IPS DF 6.9 (cell line): ENCODE results near the gene RAB7A.
"Not testable (repeated sequence)": the region's sequence is repeated elsewhere in the genome, so short reads cannot be mapped to it uniquely, and the experiment has no call there.

Experiments used
- DNase-seq: peaks from one replicate; pipeline ENCODE4 v3.0.0-alpha.2; 2013; ENCODE audit warnings: low read depth, low spot score
- H3K27ac ChIP-seq: one replicate; pipeline ENCODE4 v1.5.1; 2013; ENCODE audit warnings: low read length, control low read depth
- H3K27me3 ChIP-seq: 2 replicates; pipeline ENCODE4 v1.6.1; 2013; ENCODE audit warnings: mild to moderate bottlenecking, low read length; ENCODE audit not compliant: control insufficient read depth, insufficient read depth
- H3K36me3 ChIP-seq: 2 replicates; pipeline ENCODE4 v1.6.1; 2013; ENCODE audit warnings: low read length; ENCODE audit not compliant: control insufficient read depth, insufficient read depth
- H3K4me1 ChIP-seq: 2 replicates; pipeline ENCODE4 v1.6.1; 2013; ENCODE audit warnings: low read length; ENCODE audit not compliant: control insufficient read depth, insufficient read depth
- H3K4me3 ChIP-seq: 2 replicates; pipeline ENCODE4 v1.5.1; 2013; ENCODE audit warnings: mild to moderate bottlenecking, low read length
- H3K9me3 ChIP-seq: 2 replicates; pipeline ENCODE4 v1.6.1; 2013; ENCODE audit warnings: low read length, inconsistent platforms; ENCODE audit not compliant: control insufficient read depth, insufficient read depth
- WGBS: extraction: QIAGEN DNeasy Blood & Tissue Kit; methylation state at CpG from one replicate; pipeline ENCODE4 v1.1.7; 2013; ENCODE audit warnings: mixed read lengths, missing lambda C conversion rate; ENCODE audit not compliant: insufficient read length, insufficient coverage; 5-methylcytosine and 5-hydroxymethylcytosine counted together

Gene RAB7A

DNA sequence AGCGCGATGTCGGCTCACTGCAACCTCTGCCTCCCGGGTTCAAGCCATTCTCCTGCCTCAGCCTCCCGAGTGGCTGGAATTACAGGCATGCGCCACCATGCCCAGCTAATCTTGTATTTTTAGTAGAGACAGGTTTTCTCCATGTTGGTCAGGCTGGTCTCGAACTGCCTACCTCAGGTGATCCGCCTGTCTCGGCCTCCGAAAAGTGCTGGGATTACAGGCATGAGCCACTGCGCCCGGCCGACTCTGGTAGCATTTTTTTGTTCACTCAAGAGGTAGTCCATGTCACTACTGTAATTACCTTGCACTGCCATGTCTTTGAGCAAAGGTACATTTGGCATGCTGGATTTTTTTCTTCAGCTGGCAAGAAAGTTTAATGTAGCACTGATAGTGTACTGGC, 2.5 kb downstream of the RAB7A start:
- H3K27me3 ChIP-seq, H3K36me3 ChIP-seq, H3K4me3 ChIP-seq, H3K4me1 ChIP-seq, DNase-seq, H3K27ac ChIP-seq, H3K9me3 ChIP-seq: not testable (repeated sequence)
- no CpG with 5 or more reads among the region's 13 CpGs for WGBS

DNA sequence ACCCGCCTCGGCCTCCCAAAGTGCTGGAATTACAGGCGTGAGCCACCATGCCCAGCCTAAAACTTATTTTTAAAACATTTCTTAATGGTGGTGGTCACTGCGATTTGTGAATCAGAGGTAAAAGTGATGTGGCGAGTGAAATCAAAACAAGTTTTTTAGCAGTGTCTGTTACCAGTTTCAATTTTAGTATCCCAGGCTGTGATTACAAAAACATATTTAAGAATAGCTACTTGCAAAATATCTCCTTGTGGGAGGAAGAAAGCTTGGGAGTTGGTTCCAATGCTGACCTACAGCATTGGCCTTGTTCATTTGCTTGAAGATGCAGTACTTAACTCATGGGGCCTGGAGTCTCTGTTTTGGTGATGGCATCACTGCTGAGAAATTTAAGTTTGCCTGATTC, 4.5 kb downstream of the RAB7A start:
- Histone ChIP-seq H3K9me3 (no peaks in the 10 kb centered on the region), H3K4me1 (no peaks in the 10 kb centered on the region; the same call in 1 of the 2 replicates), H3K27me3 (no peaks in the 10 kb centered on the region), H3K27ac (no peak overlapping the region), H3K4me3 (no peak overlapping the region), H3K36me3 (no peaks in the 10 kb centered on the region)
- DNase-seq: no peak
- WGBS: no CpG with 5 or more reads among the region's 5 CpGs

DNA sequence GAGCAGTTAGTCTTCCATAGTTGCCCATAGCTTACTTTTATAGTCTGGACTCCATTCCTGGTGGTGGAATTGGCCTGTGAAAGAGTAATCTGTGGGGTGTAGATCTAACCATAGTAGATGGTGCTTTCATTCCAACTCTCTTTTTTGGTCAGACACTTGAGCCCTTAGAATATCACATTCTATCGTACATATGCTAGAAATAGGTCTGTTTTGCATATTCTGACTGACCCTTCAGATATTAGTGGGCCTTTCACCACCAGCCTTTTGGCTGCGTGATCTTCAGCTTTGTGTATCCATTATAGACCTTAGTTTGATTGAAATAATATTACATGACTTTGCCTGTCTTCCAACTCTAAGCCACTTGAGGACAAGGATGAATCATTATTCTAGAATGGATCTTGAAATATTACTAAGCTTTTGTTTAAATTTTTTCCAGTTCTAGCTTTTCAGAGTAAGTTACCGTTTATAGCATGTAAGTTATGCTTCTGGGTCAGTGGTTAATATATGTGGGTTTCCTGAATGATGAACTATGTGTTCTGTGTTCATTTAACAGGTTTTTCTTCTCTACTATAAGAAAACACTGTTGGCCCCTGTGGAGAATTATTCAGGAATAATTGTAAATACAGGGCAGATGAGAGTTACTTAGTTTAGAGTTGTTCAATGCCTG, 8.7 kb downstream of the RAB7A start:
- Histone ChIP-seq H3K27ac (no peak overlapping the region), H3K36me3 (no peaks in the 10 kb centered on the region), H3K9me3 (no peaks in the 10 kb centered on the region), H3K27me3 (no peaks in the 10 kb centered on the region), H3K4me1 (no peaks in the 10 kb centered on the region), H3K4me3 (no peak overlapping the region)
- DNase-seq: no peak
- WGBS: no CpG with 5 or more reads among the region's 3 CpGs

DNA sequence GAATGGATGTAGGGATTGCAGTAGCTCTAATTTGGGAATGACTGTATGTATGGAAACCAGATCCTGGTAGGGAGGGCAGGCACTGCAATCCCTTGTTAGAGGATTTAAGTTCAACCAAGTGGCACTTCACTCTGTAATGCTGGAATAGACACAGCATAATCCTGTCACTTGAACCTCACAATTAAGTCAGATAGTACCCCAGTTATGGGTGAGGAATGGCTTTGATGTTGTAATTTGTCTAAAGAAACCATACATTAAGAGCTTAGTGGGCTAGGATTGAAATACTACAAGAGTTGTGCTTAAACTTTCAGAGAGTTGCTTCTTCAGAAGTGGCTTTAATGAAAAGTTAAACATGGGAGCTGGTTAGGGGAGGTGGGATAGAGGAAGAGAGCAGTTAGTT, 9.3 kb downstream of the RAB7A start:
- Histone ChIP-seq H3K36me3 (no peaks in the 10 kb centered on the region), H3K9me3 (no peaks in the 10 kb centered on the region), H3K4me3 (no peak overlapping the region), H3K27me3 (no peaks in the 10 kb centered on the region), H3K4me1 (no peaks in the 10 kb centered on the region), H3K27ac (no peak overlapping the region)
- no peak for DNase-seq

DNA sequence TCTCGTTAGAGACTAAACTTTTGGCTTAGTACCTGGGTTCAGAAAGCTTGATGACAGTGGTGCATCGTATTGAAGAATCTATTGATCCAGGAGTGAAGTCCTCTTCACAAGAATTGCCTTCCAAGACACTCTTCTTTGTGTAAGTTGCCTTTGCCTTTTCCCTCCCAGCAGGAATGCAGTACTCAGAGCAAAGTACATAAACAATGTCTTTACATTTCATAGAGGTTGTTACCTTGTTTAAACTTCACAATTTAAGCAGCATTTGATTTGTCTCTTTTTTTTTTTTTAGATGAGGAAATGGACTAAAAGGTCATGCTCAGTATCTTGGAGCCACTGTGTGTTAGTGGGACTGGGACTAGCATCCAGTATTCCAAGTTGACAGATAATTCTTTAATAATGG, 9.9 kb downstream of the RAB7A start:
- no peaks in the 10 kb centered on the region for H3K27me3 ChIP-seq
- H3K4me1 ChIP-seq: no peaks in the 10 kb centered on the region
- DNase-seq: no peak
- no peak overlapping the region for H3K4me3 ChIP-seq
- H3K36me3 ChIP-seq: no peaks in the 10 kb centered on the region
- H3K27ac ChIP-seq: no peak overlapping the region
- no peaks in the 10 kb centered on the region for H3K9me3 ChIP-seq
- no CpG with 5 or more reads among the region's 2 CpGs for WGBS

DNA sequence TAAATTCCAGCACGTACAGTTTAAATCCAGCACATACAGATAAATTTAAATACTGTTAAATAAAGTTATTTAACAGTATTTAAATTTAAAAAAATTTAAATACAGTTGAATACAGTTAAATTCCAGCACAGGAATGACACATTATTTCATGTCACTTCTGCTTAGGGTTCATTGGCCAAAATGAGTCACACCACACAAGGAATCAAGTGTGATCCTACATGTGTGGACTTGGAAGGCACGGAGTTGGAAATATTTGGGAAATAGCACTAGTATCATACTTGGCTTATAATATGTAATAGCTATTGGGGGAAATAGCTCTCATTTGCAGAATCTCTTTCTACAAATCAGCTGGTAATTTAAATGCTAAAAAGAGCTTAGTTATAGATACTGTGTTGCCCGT, 10.6 kb downstream of the RAB7A start:
- no peaks in the 10 kb centered on the region for H3K4me1 ChIP-seq
- no peak for DNase-seq
- no CpG with 5 or more reads among the region's 3 CpGs for WGBS
- H3K36me3 ChIP-seq: no peaks in the 10 kb centered on the region
- H3K27me3 ChIP-seq: no peaks in the 10 kb centered on the region
- H3K9me3 ChIP-seq: no peaks in the 10 kb centered on the region
- H3K27ac ChIP-seq: no peak overlapping the region
- no peak overlapping the region for H3K4me3 ChIP-seq

DNA sequence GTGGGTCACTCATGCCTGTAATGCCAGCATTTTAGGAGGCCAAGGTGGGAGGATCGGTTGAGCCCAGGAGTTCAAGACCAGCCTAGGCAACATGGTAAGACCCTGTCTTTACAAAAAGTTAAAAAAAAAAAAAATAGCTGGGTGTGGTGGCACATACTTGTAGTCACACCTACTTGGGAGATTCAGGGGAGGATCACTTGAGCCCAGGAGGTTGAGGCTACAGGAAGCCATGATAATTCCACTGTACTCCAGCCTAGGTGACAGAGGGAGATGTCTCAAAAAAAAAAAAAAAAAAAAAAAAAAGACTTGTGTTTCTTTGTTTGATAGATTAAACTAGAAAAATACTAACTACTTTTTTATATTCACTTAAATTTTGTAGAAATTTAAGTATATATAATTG, 14.6 kb downstream of the RAB7A start:
- WGBS: no CpG with 5 or more reads among the region's 1 CpG
- Histone ChIP-seq H3K4me3 (no peak overlapping the region), H3K9me3 (no peaks in the 10 kb centered on the region; the same call in 1 of the 2 replicates), H3K27ac (no peak overlapping the region), H3K27me3 (no peaks in the 10 kb centered on the region), H3K4me1 (no peaks in the 10 kb centered on the region), H3K36me3 (0 out of 2 replicates have a peak, but pooled peaks cover 4% of the 10 kb centered on the region)
- DNase-seq: no peak

DNA sequence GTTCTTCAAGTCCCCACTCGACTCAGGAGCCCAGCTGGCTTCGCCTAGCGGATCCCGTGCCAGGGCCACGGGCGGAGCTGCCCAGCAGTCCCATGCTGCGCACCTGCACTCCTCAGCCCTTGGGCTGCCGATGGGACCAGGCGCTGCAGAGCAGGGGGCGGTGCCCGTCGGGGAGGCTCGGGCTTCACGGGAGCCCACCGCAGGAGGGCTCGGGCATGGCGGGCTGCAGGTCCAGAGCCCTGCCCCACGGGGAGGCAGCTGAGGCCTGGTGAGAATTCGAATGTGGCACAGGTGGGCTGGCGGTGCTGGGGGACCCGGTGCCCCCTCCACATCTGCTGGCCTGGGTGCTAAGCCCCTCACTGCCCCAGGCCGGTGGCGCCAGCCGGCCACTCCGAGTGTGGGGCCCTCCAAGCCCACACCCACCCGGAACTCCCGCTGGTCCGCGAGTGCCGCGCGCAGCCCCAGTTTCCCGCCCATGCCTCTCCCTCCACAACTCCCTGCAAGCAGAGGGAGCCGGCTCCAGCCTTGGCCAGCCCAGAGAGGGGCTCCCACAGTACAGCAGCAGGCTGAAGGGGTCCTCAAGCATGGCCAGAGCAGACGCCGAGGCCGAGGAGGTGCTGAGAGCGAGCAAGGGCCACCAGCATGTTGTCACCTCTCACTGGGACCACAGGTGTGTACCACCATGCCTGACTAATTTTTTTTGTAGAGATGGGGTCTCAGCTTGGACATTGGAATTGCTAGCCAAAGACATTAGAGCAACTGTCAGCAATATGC, 17.0 kb downstream of the RAB7A start:
- no CpG with 5 or more reads among the region's 38 CpGs for WGBS
- no peak overlapping the region for H3K4me3 ChIP-seq
- H3K4me1 ChIP-seq: no peaks in the 10 kb centered on the region
- no peak for DNase-seq
- 0 out of 2 replicates have a peak, but pooled peaks cover 4% of the 10 kb centered on the region for H3K36me3 ChIP-seq
- H3K27ac ChIP-seq: no peak overlapping the region
- no peaks in the 10 kb centered on the region; the same call in 1 of the 2 replicates for H3K9me3 ChIP-seq
- no peaks in the 10 kb centered on the region for H3K27me3 ChIP-seq

DNA sequence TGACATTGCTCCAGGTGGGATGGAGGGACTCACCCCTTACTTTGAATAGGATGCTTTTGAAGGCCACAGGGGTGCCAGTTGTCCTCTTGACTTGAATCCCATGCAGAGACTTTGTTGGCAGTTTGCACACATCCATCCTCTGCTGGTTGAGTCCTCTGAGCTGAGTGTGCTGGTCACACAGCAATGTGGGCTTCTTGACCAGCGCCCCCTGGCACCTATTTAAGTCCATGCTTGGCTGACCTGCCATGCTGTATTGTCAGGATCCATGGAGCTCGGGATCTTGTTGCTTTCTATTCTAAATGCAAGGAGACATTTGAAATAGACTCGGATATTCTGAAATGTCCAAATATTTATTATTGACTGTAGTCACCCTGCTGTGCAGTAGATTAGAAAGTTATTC, 19.8 kb downstream of the RAB7A start:
- Histone ChIP-seq H3K36me3 (0 out of 2 replicates have a peak, but pooled peaks cover 4% of the 10 kb centered on the region), H3K4me3 (no peak overlapping the region)
- WGBS: no CpG with 5 or more reads among the region's 3 CpGs

DNA sequence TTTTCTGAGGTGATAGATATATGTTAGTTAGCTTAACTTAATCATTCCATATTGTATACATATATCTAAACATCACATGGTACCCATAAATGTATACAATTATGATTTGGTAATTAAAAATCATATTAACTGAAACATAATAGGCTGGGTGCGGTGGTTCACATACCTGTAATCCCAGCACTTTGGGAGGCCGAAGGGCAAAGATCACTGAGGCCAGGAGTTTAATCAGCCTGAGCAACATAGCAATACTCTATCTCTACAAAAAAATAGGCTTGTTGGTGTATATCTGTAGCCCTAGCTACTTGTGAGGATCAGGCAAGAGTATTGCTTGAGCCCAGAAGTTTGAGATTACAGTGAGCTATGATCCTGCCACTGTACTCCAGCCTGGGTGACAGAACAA, 20.9 kb downstream of the RAB7A start:
- Histone ChIP-seq H3K4me1 (peaks cover 2% of the 10 kb centered on the region; the same call in 1 of the 2 replicates), H3K36me3 (0 out of 2 replicates have a peak, but pooled peaks cover 1% of the 10 kb centered on the region), H3K4me3 (no peak overlapping the region), H3K27me3 (no peaks in the 10 kb centered on the region), H3K27ac (no peak overlapping the region), H3K9me3 (no peaks in the 10 kb centered on the region; the same call in 1 of the 2 replicates)
- no CpG with 5 or more reads among the region's 2 CpGs for WGBS
- DNase-seq: no peak

More for the DNA sequence above, 19.8 kb downstream of the RAB7A start:
- Histone ChIP-seq H3K27ac (no peak overlapping the region), H3K4me1 (no peaks in the 10 kb centered on the region), H3K9me3 (no peaks in the 10 kb centered on the region; the same call in 1 of the 2 replicates), H3K27me3 (no peaks in the 10 kb centered on the region)
- no peak for DNase-seq
